ENCODE data around the gene NIPSNAP2. TPM values are rescaled to one million over a fixed set of nuclear protein-coding genes. Genes with fewer than 3 reads are reported as not detected.

Gene NIPSNAP2
- total RNA-seq, 1 experiment from 2014 or later: 38.5 TPM

DNA sequence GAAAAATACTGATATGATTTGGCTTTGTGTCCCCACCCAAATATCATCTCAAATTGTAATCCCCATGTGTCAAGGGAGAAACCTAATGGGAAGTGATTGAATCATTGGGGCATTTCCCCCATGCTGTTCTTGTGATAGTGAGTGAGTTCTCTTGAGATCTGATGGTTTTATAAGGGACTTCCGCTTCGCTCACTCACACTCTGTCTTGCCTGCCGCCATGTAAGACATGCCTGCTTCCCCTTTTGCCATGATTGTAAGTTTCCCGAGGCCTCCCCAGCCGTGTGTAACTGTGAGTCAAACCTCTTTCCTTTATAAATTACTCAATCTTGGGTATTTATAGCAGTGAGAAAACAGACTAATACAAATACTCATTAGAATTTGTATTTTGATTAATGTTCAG lies 17.8 kb upstream of the NIPSNAP2 start:
- Mint-ChIP-seq H3K27me3 (ENCODE audit: low read depth) (peaks cover 2% of the 10 kb centered on the region; the same call in 1 of the 2 replicates), H3K4me1 (no peaks in the 10 kb centered on the region; the same call in 1 of the 2 replicates), H3K27ac (no peak overlapping the region), H3K4me3 (no peak overlapping the region), H3K36me3 (peaks cover 14% of the 10 kb centered on the region), H3K9me3 (peaks cover 35% of the 10 kb centered on the region)
- no peak for TF ChIP-seq CREM (CRISPR knock-in tag; IDR thresholded peaks at IDR 0.05)
- no peak for TF ChIP-seq ETV6 (CRISPR knock-in tag; IDR thresholded peaks at IDR 0.05)
- TF ChIP-seq, protein P1, sequence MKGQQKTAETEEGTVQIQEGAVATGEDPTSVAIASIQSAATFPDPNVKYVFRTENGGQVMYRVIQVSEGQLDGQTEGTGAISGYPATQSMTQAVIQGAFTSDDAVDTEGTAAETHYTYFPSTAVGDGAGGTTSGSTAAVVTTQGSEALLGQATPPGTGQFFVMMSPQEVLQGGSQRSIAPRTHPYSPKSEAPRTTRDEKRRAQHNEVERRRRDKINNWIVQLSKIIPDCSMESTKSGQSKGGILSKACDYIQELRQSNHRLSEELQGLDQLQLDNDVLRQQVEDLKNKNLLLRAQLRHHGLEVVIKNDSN (CRISPR knock-in tag; IDR thresholded peaks at IDR 0.05): no peak
- no peak for TF ChIP-seq NR2C2 (CRISPR knock-in tag; IDR thresholded peaks at IDR 0.05)
- TF ChIP-seq SOX15 (CRISPR knock-in tag; IDR thresholded peaks at IDR 0.05): no peak
- TF ChIP-seq, protein P2, sequence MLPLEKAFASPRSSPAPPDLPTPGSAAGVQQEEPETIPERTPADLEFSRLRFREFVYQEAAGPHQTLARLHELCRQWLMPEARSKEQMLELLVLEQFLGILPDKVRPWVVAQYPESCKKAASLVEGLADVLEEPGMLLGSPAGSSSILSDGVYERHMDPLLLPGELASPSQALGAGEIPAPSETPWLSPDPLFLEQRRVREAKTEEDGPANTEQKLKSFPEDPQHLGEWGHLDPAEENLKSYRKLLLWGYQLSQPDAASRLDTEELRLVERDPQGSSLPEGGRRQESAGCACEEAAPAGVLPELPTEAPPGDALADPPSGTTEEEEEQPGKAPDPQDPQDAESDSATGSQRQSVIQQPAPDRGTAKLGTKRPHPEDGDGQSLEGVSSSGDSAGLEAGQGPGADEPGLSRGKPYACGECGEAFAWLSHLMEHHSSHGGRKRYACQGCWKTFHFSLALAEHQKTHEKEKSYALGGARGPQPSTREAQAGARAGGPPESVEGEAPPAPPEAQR (CRISPR knock-in tag; IDR thresholded peaks at IDR 0.05): no peak
- TF ChIP-seq, protein P3, sequence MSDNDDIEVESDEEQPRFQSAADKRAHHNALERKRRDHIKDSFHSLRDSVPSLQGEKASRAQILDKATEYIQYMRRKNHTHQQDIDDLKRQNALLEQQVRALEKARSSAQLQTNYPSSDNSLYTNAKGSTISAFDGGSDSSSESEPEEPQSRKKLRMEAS (CRISPR knock-in tag; IDR thresholded peaks at IDR 0.05): no peak
- TF ChIP-seq NFYB (CRISPR knock-in tag; conservative IDR thresholded peaks at IDR 0.05; ENCODE audit: low read depth): no peak
- TF ChIP-seq, protein P4, sequence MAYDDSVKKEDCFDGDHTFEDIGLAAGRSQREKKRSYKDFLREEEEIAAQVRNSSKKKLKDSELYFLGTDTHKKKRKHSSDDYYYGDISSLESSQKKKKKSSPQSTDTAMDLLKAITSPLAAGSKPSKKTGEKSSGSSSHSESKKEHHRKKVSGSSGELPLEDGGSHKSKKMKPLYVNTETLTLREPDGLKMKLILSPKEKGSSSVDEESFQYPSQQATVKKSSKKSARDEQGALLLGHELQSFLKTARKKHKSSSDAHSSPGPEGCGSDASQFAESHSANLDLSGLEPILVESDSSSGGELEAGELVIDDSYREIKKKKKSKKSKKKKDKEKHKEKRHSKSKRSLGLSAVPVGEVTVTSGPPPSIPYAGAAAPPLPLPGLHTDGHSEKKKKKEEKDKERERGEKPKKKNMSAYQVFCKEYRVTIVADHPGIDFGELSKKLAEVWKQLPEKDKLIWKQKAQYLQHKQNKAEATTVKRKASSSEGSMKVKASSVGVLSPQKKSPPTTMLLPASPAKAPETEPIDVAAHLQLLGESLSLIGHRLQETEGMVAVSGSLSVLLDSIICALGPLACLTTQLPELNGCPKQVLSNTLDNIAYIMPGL (CRISPR knock-in tag; IDR thresholded peaks at IDR 0.05): no peak
- TF ChIP-seq, protein P5, sequence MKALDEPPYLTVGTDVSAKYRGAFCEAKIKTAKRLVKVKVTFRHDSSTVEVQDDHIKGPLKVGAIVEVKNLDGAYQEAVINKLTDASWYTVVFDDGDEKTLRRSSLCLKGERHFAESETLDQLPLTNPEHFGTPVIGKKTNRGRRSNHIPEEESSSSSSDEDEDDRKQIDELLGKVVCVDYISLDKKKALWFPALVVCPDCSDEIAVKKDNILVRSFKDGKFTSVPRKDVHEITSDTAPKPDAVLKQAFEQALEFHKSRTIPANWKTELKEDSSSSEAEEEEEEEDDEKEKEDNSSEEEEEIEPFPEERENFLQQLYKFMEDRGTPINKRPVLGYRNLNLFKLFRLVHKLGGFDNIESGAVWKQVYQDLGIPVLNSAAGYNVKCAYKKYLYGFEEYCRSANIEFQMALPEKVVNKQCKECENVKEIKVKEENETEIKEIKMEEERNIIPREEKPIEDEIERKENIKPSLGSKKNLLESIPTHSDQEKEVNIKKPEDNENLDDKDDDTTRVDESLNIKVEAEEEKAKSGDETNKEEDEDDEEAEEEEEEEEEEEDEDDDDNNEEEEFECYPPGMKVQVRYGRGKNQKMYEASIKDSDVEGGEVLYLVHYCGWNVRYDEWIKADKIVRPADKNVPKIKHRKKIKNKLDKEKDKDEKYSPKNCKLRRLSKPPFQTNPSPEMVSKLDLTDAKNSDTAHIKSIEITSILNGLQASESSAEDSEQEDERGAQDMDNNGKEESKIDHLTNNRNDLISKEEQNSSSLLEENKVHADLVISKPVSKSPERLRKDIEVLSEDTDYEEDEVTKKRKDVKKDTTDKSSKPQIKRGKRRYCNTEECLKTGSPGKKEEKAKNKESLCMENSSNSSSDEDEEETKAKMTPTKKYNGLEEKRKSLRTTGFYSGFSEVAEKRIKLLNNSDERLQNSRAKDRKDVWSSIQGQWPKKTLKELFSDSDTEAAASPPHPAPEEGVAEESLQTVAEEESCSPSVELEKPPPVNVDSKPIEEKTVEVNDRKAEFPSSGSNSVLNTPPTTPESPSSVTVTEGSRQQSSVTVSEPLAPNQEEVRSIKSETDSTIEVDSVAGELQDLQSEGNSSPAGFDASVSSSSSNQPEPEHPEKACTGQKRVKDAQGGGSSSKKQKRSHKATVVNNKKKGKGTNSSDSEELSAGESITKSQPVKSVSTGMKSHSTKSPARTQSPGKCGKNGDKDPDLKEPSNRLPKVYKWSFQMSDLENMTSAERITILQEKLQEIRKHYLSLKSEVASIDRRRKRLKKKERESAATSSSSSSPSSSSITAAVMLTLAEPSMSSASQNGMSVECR (CRISPR knock-in tag; IDR thresholded peaks at IDR 0.05; ENCODE audit: borderline replicate concordance): no peak
- no peak for TF ChIP-seq FOXJ3 (CRISPR knock-in tag; IDR thresholded peaks at IDR 0.05; ENCODE audit: borderline replicate concordance)
- TF ChIP-seq PRRX2 (CRISPR knock-in tag; IDR thresholded peaks at IDR 0.05): no peak
- no peak for TF ChIP-seq NFE2L1 (CRISPR knock-in tag; IDR thresholded peaks at IDR 0.05)
- no peak for TF ChIP-seq NR3C1 (CRISPR knock-in tag; conservative IDR thresholded peaks at IDR 0.05; ENCODE audit: low read depth)
- POLR2A ChIA-PET: no interaction called here
- no peak for ATAC-seq
- no peak for DNase-seq (ENCODE audit: low spot score)
- CTCF ChIA-PET: no interaction called here

DNA sequence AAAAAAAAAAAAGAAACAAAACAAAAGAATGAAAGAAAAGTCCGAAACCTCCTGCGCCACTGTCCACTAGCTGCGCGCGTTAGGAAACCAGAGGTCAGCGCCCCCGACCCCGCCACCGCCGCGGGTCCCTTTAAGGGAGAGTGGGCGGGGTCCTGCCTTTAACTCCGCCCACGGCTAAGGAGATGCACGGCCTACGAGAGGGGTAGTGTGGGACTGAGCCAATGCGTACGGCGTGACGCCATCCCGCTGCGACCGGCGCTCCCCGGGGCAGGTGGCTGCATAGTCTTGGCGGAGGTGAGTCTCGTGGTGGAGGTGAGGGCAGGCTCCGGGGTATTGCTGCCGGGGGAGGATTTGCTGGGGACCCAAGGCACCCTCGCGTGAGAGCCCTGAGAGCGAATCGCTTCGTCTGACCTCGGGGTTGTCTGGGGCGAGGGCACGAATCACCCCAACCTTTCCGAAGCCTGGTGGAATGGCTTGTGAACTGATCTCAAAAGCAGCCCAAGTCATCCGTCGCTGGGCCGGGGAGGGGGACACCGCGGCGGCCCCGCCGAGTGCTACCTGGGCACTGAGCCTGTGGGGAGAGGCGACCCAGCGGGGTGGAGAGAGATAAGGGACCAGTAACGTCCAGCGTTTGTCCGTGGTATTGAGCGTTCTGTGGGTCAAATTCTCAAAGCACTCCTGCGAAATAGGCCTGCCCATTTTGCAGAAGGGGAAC lies 12.6 kb upstream of the NIPSNAP2 start, which contains the start of gene MRPS17:
TSS of gene MRPS17 (plus strand) at position 241 of the 715 bp plus-strand sequence. CDS start 1,319 bp downstream, outside the sequence.
- Mint-ChIP-seq H3K36me3 (peaks cover 27% of the 10 kb centered on the region), H3K27ac (peak within 1 kb of the TSS; percentile 93), H3K4me1 (peaks cover 9% of the 10 kb centered on the region), H3K27me3 (ENCODE audit: low read depth) (peaks cover 2% of the 10 kb centered on the region; the same call in 1 of the 2 replicates), H3K9me3 (peaks cover under 1% of the 10 kb centered on the region; the same call in 1 of the 2 replicates), H3K4me3 (peak within 1 kb of the TSS; percentile 95)
- ChIA-PET POLR2A (interaction anchor here (0.6 to 1.1 kb wide), 3 partner anchors 12 to 20 kb away, joined by 4 to 8 read pairs (median 4); partner anchors contain the start of gene NIPSNAP2), CTCF (interaction anchor here (0.9 to 1.9 kb wide), 3 partner anchors 13 to 310 kb away, joined by 3 to 9 read pairs (median 3); partner anchors contain the start of gene NIPSNAP2)
- peak; percentile 93 for DNase-seq (ENCODE audit: low spot score)
- ATAC-seq: peak; percentile 99
- TF ChIP-seq, protein P6, sequence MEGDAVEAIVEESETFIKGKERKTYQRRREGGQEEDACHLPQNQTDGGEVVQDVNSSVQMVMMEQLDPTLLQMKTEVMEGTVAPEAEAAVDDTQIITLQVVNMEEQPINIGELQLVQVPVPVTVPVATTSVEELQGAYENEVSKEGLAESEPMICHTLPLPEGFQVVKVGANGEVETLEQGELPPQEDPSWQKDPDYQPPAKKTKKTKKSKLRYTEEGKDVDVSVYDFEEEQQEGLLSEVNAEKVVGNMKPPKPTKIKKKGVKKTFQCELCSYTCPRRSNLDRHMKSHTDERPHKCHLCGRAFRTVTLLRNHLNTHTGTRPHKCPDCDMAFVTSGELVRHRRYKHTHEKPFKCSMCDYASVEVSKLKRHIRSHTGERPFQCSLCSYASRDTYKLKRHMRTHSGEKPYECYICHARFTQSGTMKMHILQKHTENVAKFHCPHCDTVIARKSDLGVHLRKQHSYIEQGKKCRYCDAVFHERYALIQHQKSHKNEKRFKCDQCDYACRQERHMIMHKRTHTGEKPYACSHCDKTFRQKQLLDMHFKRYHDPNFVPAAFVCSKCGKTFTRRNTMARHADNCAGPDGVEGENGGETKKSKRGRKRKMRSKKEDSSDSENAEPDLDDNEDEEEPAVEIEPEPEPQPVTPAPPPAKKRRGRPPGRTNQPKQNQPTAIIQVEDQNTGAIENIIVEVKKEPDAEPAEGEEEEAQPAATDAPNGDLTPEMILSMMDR (IDR thresholded peaks at IDR 0.05): no peak
- 0 out of 2 replicates have a peak, but pooled peaks have one; percentile 53 for TF ChIP-seq GTF2I (CRISPR knock-in tag; conservative IDR thresholded peaks at IDR 0.05)
- no peak for TF ChIP-seq ZNF263 (CRISPR knock-in tag; IDR thresholded peaks at IDR 0.05; ENCODE audit: low read depth)
- TF ChIP-seq TEAD1 (CRISPR knock-in tag; IDR thresholded peaks at IDR 0.05): peak; percentile 89
- no peak for TF ChIP-seq ELF4 (CRISPR knock-in tag; IDR thresholded peaks at IDR 0.05; ENCODE audit: low read depth)
- TF ChIP-seq, protein P3 (CRISPR knock-in tag; IDR thresholded peaks at IDR 0.05): peak; percentile 96
- TF ChIP-seq, protein P7, sequence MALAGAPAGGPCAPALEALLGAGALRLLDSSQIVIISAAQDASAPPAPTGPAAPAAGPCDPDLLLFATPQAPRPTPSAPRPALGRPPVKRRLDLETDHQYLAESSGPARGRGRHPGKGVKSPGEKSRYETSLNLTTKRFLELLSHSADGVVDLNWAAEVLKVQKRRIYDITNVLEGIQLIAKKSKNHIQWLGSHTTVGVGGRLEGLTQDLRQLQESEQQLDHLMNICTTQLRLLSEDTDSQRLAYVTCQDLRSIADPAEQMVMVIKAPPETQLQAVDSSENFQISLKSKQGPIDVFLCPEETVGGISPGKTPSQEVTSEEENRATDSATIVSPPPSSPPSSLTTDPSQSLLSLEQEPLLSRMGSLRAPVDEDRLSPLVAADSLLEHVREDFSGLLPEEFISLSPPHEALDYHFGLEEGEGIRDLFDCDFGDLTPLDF (CRISPR knock-in tag; IDR thresholded peaks at IDR 0.05): no peak
- TF ChIP-seq ATF1 (CRISPR knock-in tag; IDR thresholded peaks at IDR 0.05): peak; percentile 42; the same call in 1 of the 2 replicates
- TF ChIP-seq NFYB (CRISPR knock-in tag; conservative IDR thresholded peaks at IDR 0.05; ENCODE audit: low read depth): no peak; the same call in 1 of the 2 replicates
- no peak for TF ChIP-seq ZNF219 (CRISPR knock-in tag; IDR thresholded peaks at IDR 0.05; ENCODE audit: borderline replicate concordance)
- TF ChIP-seq CREM (CRISPR knock-in tag; IDR thresholded peaks at IDR 0.05): peak; percentile 97
